GM10266 (cell line): ENCODE data around the gene CD200R1.

Source experiments
- DNase-seq: peaks from one replicate; pipeline ENCODE4 v3.0.0; 2012; ENCODE audit errors: extremely low spot score
- TF ChIP-seq, protein P1 (sequence below): IDR thresholded peaks from 2 replicates; pipeline ENCODE4 v1.5.1; 2012; ENCODE audit warnings: mild to moderate bottlenecking, low read depth; ENCODE audit not compliant: control insufficient read depth, insufficient read depth; ENCODE audit errors: missing control alignments

Gene CD200R1

DNA sequence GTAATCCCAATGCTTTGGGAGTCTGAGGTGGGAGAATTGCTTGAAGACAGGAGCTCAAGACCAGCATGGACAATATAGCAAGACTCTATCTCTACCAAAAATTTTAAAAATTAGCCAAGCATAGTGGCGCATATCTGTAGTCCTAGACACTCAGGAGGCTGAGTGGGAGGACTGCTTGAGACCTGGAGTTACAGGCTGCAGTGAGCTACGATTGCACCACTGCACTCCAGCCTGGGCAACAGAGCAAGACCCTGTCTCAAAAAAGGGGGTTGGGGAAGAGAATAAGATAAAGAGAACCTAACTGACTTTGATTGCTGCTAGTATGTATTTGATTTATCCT lies 755 bp downstream of the CD200R1 start:
- TF ChIP-seq, protein P1, sequence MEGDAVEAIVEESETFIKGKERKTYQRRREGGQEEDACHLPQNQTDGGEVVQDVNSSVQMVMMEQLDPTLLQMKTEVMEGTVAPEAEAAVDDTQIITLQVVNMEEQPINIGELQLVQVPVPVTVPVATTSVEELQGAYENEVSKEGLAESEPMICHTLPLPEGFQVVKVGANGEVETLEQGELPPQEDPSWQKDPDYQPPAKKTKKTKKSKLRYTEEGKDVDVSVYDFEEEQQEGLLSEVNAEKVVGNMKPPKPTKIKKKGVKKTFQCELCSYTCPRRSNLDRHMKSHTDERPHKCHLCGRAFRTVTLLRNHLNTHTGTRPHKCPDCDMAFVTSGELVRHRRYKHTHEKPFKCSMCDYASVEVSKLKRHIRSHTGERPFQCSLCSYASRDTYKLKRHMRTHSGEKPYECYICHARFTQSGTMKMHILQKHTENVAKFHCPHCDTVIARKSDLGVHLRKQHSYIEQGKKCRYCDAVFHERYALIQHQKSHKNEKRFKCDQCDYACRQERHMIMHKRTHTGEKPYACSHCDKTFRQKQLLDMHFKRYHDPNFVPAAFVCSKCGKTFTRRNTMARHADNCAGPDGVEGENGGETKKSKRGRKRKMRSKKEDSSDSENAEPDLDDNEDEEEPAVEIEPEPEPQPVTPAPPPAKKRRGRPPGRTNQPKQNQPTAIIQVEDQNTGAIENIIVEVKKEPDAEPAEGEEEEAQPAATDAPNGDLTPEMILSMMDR: no peak

DNA sequence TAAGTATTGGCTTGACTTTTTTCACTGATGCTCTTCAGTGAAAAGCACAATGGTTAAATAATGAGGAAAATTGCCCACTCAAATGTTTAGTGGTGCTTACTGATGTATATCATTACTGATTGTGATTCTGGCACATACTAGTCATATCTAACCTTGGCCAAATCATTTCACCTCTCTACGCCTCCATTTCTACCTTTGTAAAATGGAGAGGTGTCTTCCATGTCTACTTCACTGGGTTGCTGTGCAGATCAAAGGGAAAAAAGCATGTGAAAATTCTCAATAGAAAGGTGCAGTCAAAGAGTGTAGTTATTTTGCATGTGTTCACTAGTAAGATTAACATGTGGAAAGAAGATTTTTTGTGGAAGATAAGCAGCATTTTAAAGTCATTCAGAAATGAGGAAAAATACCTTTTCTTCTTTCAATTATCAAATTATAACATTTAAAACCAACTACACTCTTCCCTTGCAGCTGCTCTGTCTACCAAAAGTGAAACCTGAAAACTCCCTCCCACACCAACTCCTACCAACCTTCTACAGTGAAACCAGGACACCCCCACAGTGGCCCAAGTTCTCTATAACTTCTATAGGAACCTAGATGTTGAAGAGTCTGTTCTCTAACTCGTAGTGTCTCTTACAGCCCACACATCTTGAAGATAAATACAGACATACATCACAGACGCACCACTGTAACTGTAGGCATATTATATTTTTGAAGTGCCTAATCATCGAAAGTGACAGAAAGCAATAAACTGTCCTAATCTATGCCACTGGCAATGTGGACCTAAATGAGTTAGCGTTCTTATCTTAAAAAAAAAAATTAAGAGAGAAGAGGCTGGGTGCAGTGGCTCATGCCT lies 1.4 kb downstream of the CD200R1 start:
- TF ChIP-seq, protein P1: no peak
- peak; percentile 47 for DNase-seq

More for the DNA sequence above, 755 bp downstream of the CD200R1 start:
- no peak for DNase-seq

- DNase-seq: no peak
- TF ChIP-seq, protein P1: no peak
Observed at GRCh38 chr3:112972158-112972557, 2.7 kb downstream of the CD200R1 start.

DNA sequence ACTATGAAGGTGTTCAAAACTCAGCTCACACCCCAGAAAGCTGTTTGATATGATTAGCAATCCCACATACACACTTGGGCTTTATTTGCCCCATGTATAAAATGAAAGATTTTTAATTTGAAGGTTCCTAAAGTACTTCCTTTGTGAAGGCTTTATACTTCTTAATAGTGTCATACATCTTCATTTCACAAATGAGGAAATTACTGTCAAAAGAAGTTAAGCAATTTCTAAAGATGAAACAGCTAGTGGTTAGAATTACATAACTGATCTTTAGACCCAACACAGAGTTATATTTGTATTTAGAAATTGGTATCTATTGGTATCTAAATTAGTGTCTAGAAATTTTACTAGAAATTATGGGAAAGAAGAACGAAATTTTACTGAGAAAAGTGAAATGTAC lies 7.1 kb downstream of the CD200R1 start:
- TF ChIP-seq, protein P1: no peak
- DNase-seq: no peak

DNA sequence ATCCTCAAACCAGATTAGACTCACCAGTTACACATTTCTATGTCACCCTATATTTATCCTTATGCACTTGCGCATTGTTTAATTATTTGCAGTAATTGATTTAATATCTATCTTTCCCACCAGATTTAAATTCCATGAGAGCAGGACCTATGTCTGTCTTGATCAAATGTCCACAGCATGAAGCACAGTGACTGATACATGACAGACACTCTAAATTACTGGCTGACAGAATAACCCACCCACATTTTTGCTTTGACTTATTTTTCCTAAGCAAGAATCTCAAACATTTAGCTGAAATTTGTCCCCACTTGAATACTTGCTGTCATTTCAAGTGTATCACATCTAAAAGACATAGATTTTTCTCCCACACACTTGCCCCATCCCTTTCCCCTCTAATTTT lies 7.5 kb downstream of the CD200R1 start:
- TF ChIP-seq, protein P1: no peak
- DNase-seq: no peak

DNA sequence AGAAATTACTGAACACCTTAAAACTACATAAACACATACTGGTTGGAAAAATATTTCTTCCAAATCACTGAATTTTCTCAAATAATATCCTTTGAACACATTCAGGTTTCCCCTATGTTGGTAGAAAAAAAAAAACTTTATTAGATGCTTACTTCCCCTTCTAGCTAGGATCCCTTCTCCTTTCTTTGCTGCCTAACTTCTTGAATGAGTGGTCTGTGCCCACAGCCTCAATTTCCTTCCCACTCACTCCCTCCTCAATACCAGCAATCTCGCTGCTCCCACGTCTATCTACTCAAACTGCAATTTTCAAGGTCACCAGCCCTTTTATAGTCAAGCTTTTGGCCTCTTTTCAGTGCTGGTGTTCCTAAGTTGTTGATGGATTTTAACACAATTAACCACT lies 8.3 kb downstream of the CD200R1 start:
- DNase-seq: no peak
- TF ChIP-seq, protein P1: no peak

GRCh38 chr3:112965656-112966055 lies 9.2 kb downstream of the CD200R1 start:
- TF ChIP-seq, protein P1: no peak
- DNase-seq: no peak
